Breast epithelium (tissue), 3 donors: Measurements from ENCODE around the gene LHCGR.

Experiments
- CTCF ChIP-seq, 3 donors: fragments of 450-650 bp; IDR thresholded peaks; one replicate each; pipeline ENCODE4 v1.5.1; 2016 to 2017; ENCODE audit warnings: antibody characterized with exemption in 3 of 3, mild to moderate bottlenecking in 3 of 3, moderate library complexity in 3 of 3
- POLR2AphosphoS5 ChIP-seq, 3 donors: sonication (generic); formaldehyde crosslinking; IDR thresholded peaks; one replicate each; pipeline ENCODE4 v1.6.1; 2017; ENCODE audit warnings: antibody characterized with exemption in 3 of 3

- TF ChIP-seq CTCF (IDR thresholded peaks at IDR 0.05) (no peak), POLR2AphosphoS5 (IDR thresholded peaks at IDR 0.05) (no peak)
Observed at GRCh38 chr2:48755473-48755872, at the start of gene LHCGR.
